PC-9 (cell line): ENCODE results near the gene DOLPP1.

Source experiments
- CTCF ChIP-seq: fragments of 200-600 bp; sonication (generic); conservative IDR thresholded peaks from 2 replicates; pipeline ENCODE4 v1.6.1; 2017; ENCODE audit warnings: mixed run types, antibody characterized with exemption, mild to moderate bottlenecking, moderate library complexity
- EZH2 ChIP-seq: fragments of 200-600 bp; sonication (generic); IDR thresholded peaks from 2 replicates; pipeline ENCODE4 v1.8.0; 2017; ENCODE audit warnings: antibody characterized with exemption, low read depth

- TF ChIP-seq CTCF (no peak), EZH2 (no peak)
Observed at GRCh38 chr9:129058965-129059795, 21.7 kb upstream of the DOLPP1 start.
